ENCODE data around the gene TP53TG5.

Gene TP53TG5

DNA sequence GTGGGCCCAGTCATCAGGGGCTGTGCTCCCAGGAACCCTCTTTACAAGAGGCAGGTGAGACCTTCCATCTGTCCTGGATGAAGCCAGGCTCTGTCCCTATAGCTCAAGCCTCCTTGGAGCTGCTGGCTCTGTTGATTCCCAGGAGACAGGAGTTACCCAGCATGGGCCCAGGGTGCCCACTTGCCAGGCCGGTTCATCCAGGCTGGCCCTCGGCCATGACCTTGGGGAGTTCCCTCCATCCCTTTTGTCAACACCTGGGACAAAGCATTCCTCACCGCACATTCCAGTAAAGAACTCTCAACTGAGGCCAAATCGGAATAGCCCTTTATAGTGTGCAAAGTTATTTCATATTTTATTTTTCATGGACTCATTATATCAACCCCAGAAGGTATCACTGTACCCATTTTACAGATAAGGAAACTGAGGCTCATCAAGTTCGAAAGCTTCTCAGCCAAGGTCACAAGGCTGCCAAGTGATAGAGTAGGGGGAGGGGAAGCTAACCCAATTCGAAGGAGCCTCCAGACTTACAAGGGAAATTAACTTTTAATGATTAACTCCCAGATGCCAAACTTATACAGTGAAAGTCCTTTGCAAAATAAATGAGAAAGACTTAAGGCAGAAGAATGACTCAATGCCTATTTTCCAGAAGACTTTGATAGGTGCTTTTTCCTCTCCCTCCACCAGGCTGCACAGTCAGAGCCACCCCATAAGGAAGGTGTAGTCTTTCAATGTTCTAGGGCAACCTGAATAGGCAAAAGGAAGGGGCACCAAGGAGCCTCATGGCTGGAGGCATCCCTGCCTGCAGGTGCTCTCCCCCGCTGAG is 48.4 kb downstream of the TP53TG5 start:
- Histone ChIP-seq H3K27me3 (ENCODE audit: low read depth, low read length) (no peaks in the 10 kb centered on the region), H3K4me1 (ENCODE audit: control insufficient read depth in 1 of 2, insufficient read depth in 2 of 2, low read length in 2 of 2) (no peaks in the 10 kb centered on the region), H3K36me3 (ENCODE audit: control insufficient read depth in 1 of 2, insufficient read depth in 2 of 2, low read length in 2 of 2) (peaks cover 61 to 65% of the 10 kb centered on the region in 2 donors), H3K9me3 (ENCODE audit: control insufficient read depth in 1 of 2, low read length in 2 of 2) (no peaks in the 10 kb centered on the region), H3K4me3 (ENCODE audit: low read depth in 1 of 2, low read length in 2 of 2) (no peak overlapping the region), H3K27ac (ENCODE audit: low read length) (no peak overlapping the region)

DNA sequence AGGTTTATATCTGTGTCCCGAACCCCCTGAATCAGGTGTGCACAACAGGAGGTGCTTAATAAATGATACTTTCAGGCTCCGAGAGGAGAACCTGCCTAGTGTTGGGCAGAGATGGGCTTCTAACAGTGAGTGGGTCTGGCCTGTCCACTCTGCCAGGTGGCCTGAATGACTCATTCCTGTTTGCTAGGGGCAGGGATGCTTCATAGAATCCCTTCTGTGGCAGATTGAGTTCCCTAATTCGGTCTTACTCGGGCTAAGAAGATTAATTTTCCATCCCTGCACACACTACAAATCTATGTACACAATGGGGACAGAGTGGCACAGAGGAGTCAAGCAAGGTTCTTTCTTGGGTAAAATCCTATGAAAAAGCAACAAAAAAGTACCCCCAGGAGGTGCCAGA is 49.7 kb downstream of the TP53TG5 start:
- no peaks in the 10 kb centered on the region for H3K9me3 ChIP-seq (ENCODE audit: control insufficient read depth in 1 of 2, low read length in 2 of 2)
- H3K27me3 ChIP-seq (ENCODE audit: low read depth, low read length), result no peaks in the 10 kb centered on the region
- no peaks in the 10 kb centered on the region for H3K4me1 ChIP-seq (ENCODE audit: control insufficient read depth in 1 of 2, insufficient read depth in 2 of 2, low read length in 2 of 2)
- H3K36me3 ChIP-seq (ENCODE audit: control insufficient read depth in 1 of 2, insufficient read depth in 2 of 2, low read length in 2 of 2), result peaks cover 61 to 65% of the 10 kb centered on the region in 2 donors
- no peak overlapping the region for H3K4me3 ChIP-seq (ENCODE audit: low read depth in 1 of 2, low read length in 2 of 2)
- H3K27ac ChIP-seq (ENCODE audit: low read length), result no peak overlapping the region

DNA sequence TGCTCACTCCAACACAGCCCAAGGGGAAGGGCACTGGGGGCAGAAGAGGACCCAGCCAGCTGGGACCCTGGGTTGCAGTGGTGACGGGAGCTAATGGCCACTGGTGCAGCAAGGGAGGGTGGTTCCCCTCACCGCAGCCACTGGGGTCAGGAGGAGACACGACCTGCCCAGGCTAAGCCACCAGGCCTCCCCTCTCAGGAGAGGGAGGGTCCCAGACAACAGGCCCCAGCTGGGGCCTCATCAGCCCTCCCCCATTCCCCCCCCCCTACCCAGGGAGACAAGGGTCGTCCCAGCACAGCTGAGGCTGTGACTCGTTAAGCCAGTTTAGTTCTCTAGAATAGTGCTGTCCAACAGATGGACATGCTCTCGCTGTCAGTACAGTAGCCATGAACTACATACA is 52.8 kb downstream of the TP53TG5 start:
- Histone ChIP-seq H3K27ac (ENCODE audit: low read length) (no peak overlapping the region), H3K9me3 (ENCODE audit: control insufficient read depth in 1 of 2, low read length in 2 of 2) (no peaks in the 10 kb centered on the region), H3K27me3 (ENCODE audit: low read depth, low read length) (no peaks in the 10 kb centered on the region), H3K4me3 (ENCODE audit: low read depth in 1 of 2, low read length in 2 of 2) (no peak overlapping the region), H3K36me3 (ENCODE audit: control insufficient read depth in 1 of 2, insufficient read depth in 2 of 2, low read length in 2 of 2) (peaks cover 40 to 43% of the 10 kb centered on the region in 2 donors), H3K4me1 (ENCODE audit: control insufficient read depth in 1 of 2, insufficient read depth in 2 of 2, low read length in 2 of 2) (no peaks in the 10 kb centered on the region)

GRCh38 chr20:45323731-45324130 is 54.4 kb downstream of the TP53TG5 start:
- Histone ChIP-seq H3K4me3 (ENCODE audit: low read depth in 1 of 2, low read length in 2 of 2) (no peak overlapping the region), H3K9me3 (ENCODE audit: control insufficient read depth in 1 of 2, low read length in 2 of 2) (no peaks in the 10 kb centered on the region), H3K27me3 (ENCODE audit: low read depth, low read length) (no peaks in the 10 kb centered on the region), H3K27ac (ENCODE audit: low read length) (no peak overlapping the region), H3K4me1 (ENCODE audit: control insufficient read depth in 1 of 2, insufficient read depth in 2 of 2, low read length in 2 of 2) (no peaks in the 10 kb centered on the region), H3K36me3 (ENCODE audit: control insufficient read depth in 1 of 2, insufficient read depth in 2 of 2, low read length in 2 of 2) (peaks cover 23 to 26% of the 10 kb centered on the region in 2 donors)

- no peaks in the 10 kb centered on the region for H3K4me1 ChIP-seq (ENCODE audit: control insufficient read depth in 1 of 2, insufficient read depth in 2 of 2, low read length in 2 of 2)
- H3K27me3 ChIP-seq (ENCODE audit: low read depth, low read length), result no peaks in the 10 kb centered on the region
- H3K9me3 ChIP-seq (ENCODE audit: control insufficient read depth in 1 of 2, low read length in 2 of 2), result no peaks in the 10 kb centered on the region
- no peak overlapping the region for H3K4me3 ChIP-seq (ENCODE audit: low read depth in 1 of 2, low read length in 2 of 2)
- H3K27ac ChIP-seq (ENCODE audit: low read length), result no peak overlapping the region
- peaks cover 16 to 19% of the 10 kb centered on the region in 2 donors for H3K36me3 ChIP-seq (ENCODE audit: control insufficient read depth in 1 of 2, insufficient read depth in 2 of 2, low read length in 2 of 2)
Observed at GRCh38 chr20:45322952-45323383, 55.2 kb downstream of the TP53TG5 start.

Measured in muscle layer of duodenum (tissue), 2 donors.